Keratinocyte (primary cell): Measurements from ENCODE around the gene SCAF8. TPM values are rescaled to one million over a fixed set of nuclear protein-coding genes. Genes with fewer than 3 reads are reported as not detected.

Source experiments
- DNase-seq: peaks from one replicate; pipeline ENCODE4 v3.0.0-alpha.2; 2011; ENCODE audit warnings: low read depth, missing footprints, low spot score
- FAIRE-seq: peaks from 2 replicates; lab custom pipeline; 2011; peaks lifted over from hg19 to GRCh38; lab: Jason Lieb, UNC
- H2AFZ ChIP-seq: 2 replicates; pipeline ENCODE4 v1.6.0; 2012; ENCODE audit warnings: low read length, control low read depth, inconsistent platforms; ENCODE audit not compliant: control insufficient read depth
- H3K27ac ChIP-seq: 2 replicates; pipeline ENCODE4 v1.5.1; 2011; ENCODE audit warnings: low read length; ENCODE audit not compliant: control insufficient read depth, insufficient read depth
- H3K27me3 ChIP-seq: 3 replicates; pipeline ENCODE4 v1.6.0; 2011; ENCODE audit warnings: low read length; ENCODE audit not compliant: control insufficient read depth, insufficient read depth; ENCODE audit errors: extremely low read depth
- H3K36me3 ChIP-seq, 2 experiments: 2 replicates in 1 of 2; 3 replicates in 1 of 2; pipeline ENCODE4 v1.5.1; 2011; ENCODE audit warnings: low read length in 2 of 2, mild to moderate bottlenecking in 1 of 2; ENCODE audit not compliant: control insufficient read depth in 2 of 2, insufficient read depth in 2 of 2; ENCODE audit errors: extremely low read depth in 1 of 2
- H3K4me1 ChIP-seq: 3 replicates; pipeline ENCODE4 v1.5.1; 2011; ENCODE audit warnings: low read length; ENCODE audit not compliant: control insufficient read depth, insufficient read depth; ENCODE audit errors: extremely low read depth
- H3K4me2 ChIP-seq: 3 replicates; pipeline ENCODE4 v1.6.0; 2011; ENCODE audit warnings: low read depth, low read length; ENCODE audit not compliant: control insufficient read depth, insufficient read depth; ENCODE audit errors: extremely low read depth
- H3K4me3 ChIP-seq, 3 experiments: fragments of 200-600 bp in 1 of 3; sonication (generic) in 1 of 3; 2 replicates in 2 of 3; 3 replicates in 1 of 3; pipeline ENCODE4 v1.5.1; 2011 to 2016; ENCODE audit warnings: low read length in 3 of 3, mild to moderate bottlenecking in 3 of 3, control low read depth in 2 of 3, inconsistent platforms in 1 of 3, low read depth in 1 of 3, mixed read lengths in 1 of 3, mixed run types in 1 of 3, moderate library complexity in 1 of 3; ENCODE audit not compliant: control insufficient read depth in 2 of 3, insufficient read depth in 2 of 3; ENCODE audit errors: extremely low read depth in 1 of 3
- H3K79me2 ChIP-seq: 2 replicates; pipeline ENCODE4 v1.6.0; 2012; ENCODE audit warnings: low read length; ENCODE audit not compliant: control insufficient read depth, insufficient read depth
- H3K9ac ChIP-seq: 3 replicates; pipeline ENCODE4 v1.6.0; 2011; ENCODE audit warnings: low read length; ENCODE audit not compliant: control insufficient read depth, insufficient read depth; ENCODE audit errors: extremely low read depth
- H3K9me1 ChIP-seq: 3 replicates; pipeline ENCODE4 v1.6.0; 2011; ENCODE audit warnings: low read length; ENCODE audit not compliant: control insufficient read depth, insufficient read depth; ENCODE audit errors: extremely low read depth
- H3K9me3 ChIP-seq: 2 replicates; pipeline ENCODE4 v1.5.1; 2012; ENCODE audit warnings: low read depth, low read length; ENCODE audit not compliant: control insufficient read depth
- H4K20me1 ChIP-seq: 3 replicates; pipeline ENCODE4 v1.6.0; 2011; ENCODE audit warnings: low read length; ENCODE audit not compliant: control insufficient read depth, insufficient read depth; ENCODE audit errors: extremely low read depth
- EZH2 ChIP-seq: IDR thresholded peaks from one replicate; pipeline ENCODE4 v1.6.1; 2012; ENCODE audit warnings: inconsistent platforms, mild to moderate bottlenecking, low read length, moderate library complexity
- dilution Hi-C: fragments of 300-500 bp; cut with MboI; formaldehyde crosslinking; loops from one replicate; pipeline ENCODE4 v1.7.0; 2020; ENCODE audit warnings: low sequenced_read_pairs; ENCODE audit not compliant: extremely low pct_ligation_motif_present
- polyA plus RNA-seq, 5 experiments: library from polyadenylated mRNA; depleted of rRNA in 3 of 5; stranded (reverse) in 3 of 5; stranded (forward) in 1 of 5; unstranded in 1 of 5; fragments of >200 nt; gene quantifications; 1 replicate in 1 of 5; 2 replicates in 3 of 5; 3 replicates in 1 of 5; pipeline versions ENCODE4 v1.2.1 to v1.2.3, GENCODE V29; 2011 to 2012; ENCODE audit warnings: missing spikeins in 2 of 5, low read depth in 1 of 5, low replicate concordance in 1 of 5
- TF ChIP-seq, protein P1 (sequence below), 3 experiments: IDR thresholded peaks in 1 of 3; conservative IDR thresholded peaks in 1 of 3; optimal IDR thresholded peaks in 1 of 3; 2 replicates in 2 of 3; 3 replicates in 1 of 3; pipeline versions ENCODE3 to v1.5.1; 2011; ENCODE audit warnings: low read length in 3 of 3, mild to moderate bottlenecking in 3 of 3, moderate library complexity in 2 of 3, control low read depth in 1 of 3, inconsistent platforms in 1 of 3; ENCODE audit not compliant: insufficient read depth in 2 of 3; ENCODE audit errors: extremely low read depth in 1 of 3

SCAF8 gene
- polyA plus RNA-seq, 1 donor (not counting 4 experiments of a cell fraction or from before 2014, with no cell fraction given): 19.1 TPM

DNA sequence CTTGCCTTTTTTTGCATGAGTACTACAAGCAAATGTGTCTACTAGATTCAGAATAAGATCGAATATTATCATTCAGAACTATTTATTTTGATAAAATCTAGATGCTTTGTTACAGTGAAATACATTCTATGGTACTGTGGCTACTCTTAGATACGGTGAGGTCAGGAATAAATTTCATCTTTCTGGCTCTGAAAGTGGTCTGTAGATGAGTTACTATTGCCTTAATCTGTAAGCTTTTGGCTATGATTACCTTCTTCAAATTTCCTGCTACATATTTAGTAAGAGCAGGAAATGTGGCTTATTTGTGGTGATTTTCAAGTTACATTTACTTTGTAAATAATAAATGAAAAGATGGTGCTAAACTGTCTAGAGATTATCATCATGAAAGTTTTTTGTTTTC, 50.0 kb downstream of the SCAF8 start:
- Histone ChIP-seq H3K4me1 (no peaks in the 10 kb centered on the region), H3K27me3 (no peaks in the 10 kb centered on the region), H4K20me1 (peaks cover 4% of the 10 kb centered on the region), H2AFZ (no peak overlapping the region), H3K9ac (no peak overlapping the region), H3K9me1 (no peaks in the 10 kb centered on the region), H3K9me3 (no peaks in the 10 kb centered on the region), H3K4me3 (no peak overlapping the region), H3K36me3 (peaks cover 0 to 2% of the 10 kb centered on the region in 2 experiments), H3K79me2 (peaks cover 52% of the 10 kb centered on the region), H3K27ac (no peak overlapping the region), H3K4me2 (no peak overlapping the region)
- dilution Hi-C loops: no loop called here
- FAIRE-seq (no peak), DNase-seq (no peak)
- TF ChIP-seq, protein P1, sequence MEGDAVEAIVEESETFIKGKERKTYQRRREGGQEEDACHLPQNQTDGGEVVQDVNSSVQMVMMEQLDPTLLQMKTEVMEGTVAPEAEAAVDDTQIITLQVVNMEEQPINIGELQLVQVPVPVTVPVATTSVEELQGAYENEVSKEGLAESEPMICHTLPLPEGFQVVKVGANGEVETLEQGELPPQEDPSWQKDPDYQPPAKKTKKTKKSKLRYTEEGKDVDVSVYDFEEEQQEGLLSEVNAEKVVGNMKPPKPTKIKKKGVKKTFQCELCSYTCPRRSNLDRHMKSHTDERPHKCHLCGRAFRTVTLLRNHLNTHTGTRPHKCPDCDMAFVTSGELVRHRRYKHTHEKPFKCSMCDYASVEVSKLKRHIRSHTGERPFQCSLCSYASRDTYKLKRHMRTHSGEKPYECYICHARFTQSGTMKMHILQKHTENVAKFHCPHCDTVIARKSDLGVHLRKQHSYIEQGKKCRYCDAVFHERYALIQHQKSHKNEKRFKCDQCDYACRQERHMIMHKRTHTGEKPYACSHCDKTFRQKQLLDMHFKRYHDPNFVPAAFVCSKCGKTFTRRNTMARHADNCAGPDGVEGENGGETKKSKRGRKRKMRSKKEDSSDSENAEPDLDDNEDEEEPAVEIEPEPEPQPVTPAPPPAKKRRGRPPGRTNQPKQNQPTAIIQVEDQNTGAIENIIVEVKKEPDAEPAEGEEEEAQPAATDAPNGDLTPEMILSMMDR (optimal IDR thresholded peaks at IDR 0.05 in 1 of 3, IDR thresholded peaks at IDR 0.05 in 1 of 3, conservative IDR thresholded peaks at IDR 0.05 in 1 of 3; ENCODE audit: extremely low read depth in 1 of 3, insufficient read depth in 2 of 3, low read length in 3 of 3): no peak
- TF ChIP-seq EZH2: no peak

DNA sequence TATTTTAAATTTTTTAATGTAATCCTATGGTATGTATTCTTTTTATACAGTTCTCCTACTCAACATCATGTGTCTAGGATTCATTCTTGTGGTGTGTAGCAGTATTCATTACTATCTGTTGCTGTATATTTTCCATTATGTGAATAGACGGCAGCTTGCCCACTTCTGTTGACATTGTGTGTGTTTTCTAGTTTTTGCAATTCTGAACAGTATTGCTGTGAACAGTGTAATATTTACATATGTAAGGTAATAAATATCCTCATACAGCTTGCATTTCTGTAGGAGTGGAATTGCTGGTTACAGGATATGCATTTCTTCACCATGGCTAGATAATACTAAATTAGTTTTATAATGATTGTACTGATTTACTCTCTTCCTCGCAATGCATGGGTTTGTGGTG, 51.9 kb downstream of the SCAF8 start:
- no peak overlapping the region for H3K4me2 ChIP-seq
- DNase-seq (no peak), FAIRE-seq (no peak)
- no peaks in the 10 kb centered on the region for H3K9me1 ChIP-seq
- no peak overlapping the region for H2AFZ ChIP-seq
- H4K20me1 ChIP-seq: peaks cover 4% of the 10 kb centered on the region
- dilution Hi-C loops: no loop called here
- H3K79me2 ChIP-seq: peaks cover 50% of the 10 kb centered on the region
- no peaks in the 10 kb centered on the region for H3K27me3 ChIP-seq
- no peak overlapping the region for H3K9ac ChIP-seq
- no peak overlapping the region for H3K27ac ChIP-seq
- H3K4me1 ChIP-seq: no peaks in the 10 kb centered on the region
- H3K36me3 ChIP-seq: peaks cover 0 to 2% of the 10 kb centered on the region in 2 experiments
- H3K9me3 ChIP-seq: no peaks in the 10 kb centered on the region
- TF ChIP-seq, protein P1 (optimal IDR thresholded peaks at IDR 0.05 in 1 of 3, IDR thresholded peaks at IDR 0.05 in 1 of 3, conservative IDR thresholded peaks at IDR 0.05 in 1 of 3; ENCODE audit: extremely low read depth in 1 of 3, insufficient read depth in 2 of 3, low read length in 3 of 3): no peak
- TF ChIP-seq EZH2: no peak
- no peak overlapping the region for H3K4me3 ChIP-seq
